CD14-positive monocyte (primary cell): Measurements from ENCODE around the gene LYSMD3. TPM values are rescaled to one million over a fixed set of nuclear protein-coding genes. Genes with fewer than 3 reads are reported as not detected.

Experiments
- DNase-seq, 3 donors: peaks; one replicate each; pipeline ENCODE4 v3.0.0-alpha.2; 2011 to 2022
- H2AFZ ChIP-seq: 2 replicates; pipeline ENCODE4 v1.6.0; 2012; ENCODE audit warnings: mild to moderate bottlenecking, low read depth, low read length, inconsistent platforms; ENCODE audit not compliant: insufficient read depth, poor library complexity, severe bottlenecking
- H3K27ac ChIP-seq, 2 donors: 1 replicate in 1 of 2; 2 replicates in 1 of 2; pipeline ENCODE4 v1.5.1; 2012 to 2013; ENCODE audit warnings: low read length in 2 of 2, control low read depth in 1 of 2, inconsistent platforms in 1 of 2, low read depth in 1 of 2, mild to moderate bottlenecking in 1 of 2
- H3K27me3 ChIP-seq, 2 donors: one replicate each; pipeline versions ENCODE4 v1.6.0 to v1.6.1; 2011 to 2013; ENCODE audit warnings: low read length in 2 of 2; ENCODE audit not compliant: control insufficient read depth in 2 of 2, insufficient read depth in 2 of 2
- H3K36me3 ChIP-seq, 2 donors: replicated peaks in 1 of 2; 1 replicate in 1 of 2; 2 replicates in 1 of 2; pipeline versions ENCODE4 v1.5.1 to v1.6.1; 2012 to 2013; ENCODE audit warnings: low read length in 2 of 2, control low read depth in 1 of 2, inconsistent platforms in 1 of 2, mild to moderate bottlenecking in 1 of 2; ENCODE audit not compliant: insufficient read depth in 2 of 2, control insufficient read depth in 1 of 2
- H3K4me1 ChIP-seq, 2 donors: 1 replicate in 1 of 2; 2 replicates in 1 of 2; pipeline versions ENCODE4 v1.5.1 to v1.6.1; 2012 to 2013; ENCODE audit warnings: low read length in 2 of 2, control low read depth in 1 of 2, inconsistent platforms in 1 of 2, mild to moderate bottlenecking in 1 of 2, moderate library complexity in 1 of 2; ENCODE audit not compliant: insufficient read depth in 2 of 2, control insufficient read depth in 1 of 2
- H3K4me2 ChIP-seq: replicated peaks from 2 replicates; pipeline ENCODE3; 2012; ENCODE audit warnings: low read length, moderate library complexity, mild to moderate bottlenecking; ENCODE audit not compliant: poor library complexity, severe bottlenecking; ENCODE audit errors: extremely low read depth
- H3K4me3 ChIP-seq, 3 experiments: fragments of 200-600 bp in 1 of 3; sonication (generic) in 1 of 3; replicated peaks in 1 of 3; 1 replicate in 2 of 3; 2 replicates in 1 of 3; pipeline ENCODE4 v1.5.1; 2011 to 2013; ENCODE audit warnings: low read length in 3 of 3, mild to moderate bottlenecking in 3 of 3, control low read depth in 2 of 3, low read depth in 2 of 3, inconsistent platforms in 1 of 3, moderate library complexity in 1 of 3
- H3K79me2 ChIP-seq: 2 replicates; pipeline ENCODE4 v1.6.0; 2012; ENCODE audit warnings: mild to moderate bottlenecking, control low read depth, inconsistent platforms, low read length, moderate library complexity; ENCODE audit not compliant: insufficient read depth
- H3K9ac ChIP-seq: 2 replicates; pipeline ENCODE4 v1.6.0; 2017; ENCODE audit warnings: low read length, mild to moderate bottlenecking; ENCODE audit not compliant: insufficient read depth, poor library complexity, severe bottlenecking
- H3K9me3 ChIP-seq, 2 donors: replicated peaks in 1 of 2; 1 replicate in 1 of 2; 2 replicates in 1 of 2; pipeline versions ENCODE4 v1.5.1 to v1.6.1; 2012 to 2013; ENCODE audit warnings: low read length in 2 of 2, control low read depth in 1 of 2; ENCODE audit not compliant: control insufficient read depth in 1 of 2, insufficient read depth in 1 of 2
- H4K20me1 ChIP-seq: 2 replicates; pipeline ENCODE4 v1.6.0; 2012; ENCODE audit warnings: mild to moderate bottlenecking, low read length, control low read depth, moderate library complexity; ENCODE audit not compliant: insufficient read depth
- H3K27ac Mint-ChIP-seq, 7 donors: one replicate each; pipeline ENCODE4 v1.8.0; 2020; ENCODE audit warnings: mild to moderate bottlenecking in 7 of 7, mixed read lengths in 7 of 7, moderate library complexity in 6 of 7, inconsistent platforms in 2 of 7
- H3K27me3 Mint-ChIP-seq, 3 donors: one replicate each; pipeline ENCODE4 v1.8.0; 2021 to 2022; ENCODE audit warnings: low read depth in 3 of 3, mild to moderate bottlenecking in 3 of 3, mixed read lengths in 3 of 3, moderate library complexity in 3 of 3, inconsistent platforms in 1 of 3
- H3K36me3 Mint-ChIP-seq, 2 donors: one replicate each; pipeline ENCODE4 v1.8.0; 2020; ENCODE audit warnings: mixed read lengths in 2 of 2, inconsistent platforms in 1 of 2, mild to moderate bottlenecking in 1 of 2
- H3K4me1 Mint-ChIP-seq: one replicate; pipeline ENCODE4 v1.8.0; 2020; ENCODE audit warnings: mild to moderate bottlenecking, mixed read lengths
- H3K4me3 Mint-ChIP-seq, 2 donors: one replicate each; pipeline ENCODE4 v1.8.0; 2020; ENCODE audit warnings: mild to moderate bottlenecking in 2 of 2, mixed read lengths in 2 of 2, moderate library complexity in 1 of 2
- H3K9me3 Mint-ChIP-seq, 7 donors: one replicate each; pipeline ENCODE4 v1.8.0; 2020 to 2022; ENCODE audit warnings: mixed read lengths in 7 of 7, mild to moderate bottlenecking in 6 of 7, moderate library complexity in 6 of 7, inconsistent platforms in 2 of 7
- WGBS: methylation state at CpG from one replicate; pipeline ENCODE4 v1.1.5; 2013; ENCODE audit warnings: missing lambda C conversion rate; ENCODE audit not compliant: insufficient coverage; 5-methylcytosine and 5-hydroxymethylcytosine counted together
- intact Hi-C, 2 donors: fragments of 100-400 bp; cut with micrococcal nuclease; formaldehyde crosslinking; loops; one replicate each; pipeline versions ENCODE4 v1.15.0 to v1.15.1; 2023
- polyA plus RNA-seq, 3 donors: library from polyadenylated mRNA; depleted of rRNA in 1 of 3; unstranded in 2 of 3; stranded (reverse) in 1 of 3; fragments of 300-500 nt in 2 of 3; fragments of >200 nt in 1 of 3; fragmentation: Illumina TruSeq in 2 of 3; gene quantifications; 1 replicate in 2 of 3; 2 replicates in 1 of 3; pipeline ENCODE4 v1.2.3, GENCODE V29; 2012 to 2021
- TF ChIP-seq, protein P1 (sequence below): fragments of 200-600 bp; IDR thresholded peaks from one replicate; pipeline ENCODE4 v1.8.0; 2022; ENCODE audit warnings: antibody characterized with exemption, mild to moderate bottlenecking

Gene LYSMD3
- polyA plus RNA-seq, 3 donors = 6.0 to 12.1 (median 8.4) TPM

GRCh38 chr5:90549223-90549622 is 19.8 kb upstream of the LYSMD3 start:
- Histone ChIP-seq H3K36me3 (no peaks in the 10 kb centered on the region), H4K20me1 (no peaks in the 10 kb centered on the region), H3K9me3 (peaks cover 0 to 3% of the 10 kb centered on the region in 2 donors), H3K4me1 (peaks cover 5 to 7% of the 10 kb centered on the region in 2 donors), H3K27me3 (peaks cover 22 to 24% of the 10 kb centered on the region in 2 donors), H3K4me3 (no peak overlapping the region), H3K27ac (no peak overlapping the region), H2AFZ (no peak overlapping the region), H3K79me2 (no peaks in the 10 kb centered on the region), H3K4me2 (no peak overlapping the region), H3K9ac (no peak overlapping the region)
- H3K27me3 Mint-ChIP-seq = peaks cover 14 to 18% (median 16%) of the 10 kb centered on the region in 3 donors
- intact Hi-C loops = no loop called here
- DNase-seq = no peak
- peaks cover 19% of the 10 kb centered on the region for H3K4me1 Mint-ChIP-seq
- no peak overlapping the region for H3K27ac Mint-ChIP-seq
- no peak overlapping the region for H3K4me3 Mint-ChIP-seq
- peaks cover 0 to 4% (median 3%) of the 10 kb centered on the region in 7 donors for H3K9me3 Mint-ChIP-seq
- H3K36me3 Mint-ChIP-seq = no peaks in the 10 kb centered on the region
- TF ChIP-seq, protein P1, sequence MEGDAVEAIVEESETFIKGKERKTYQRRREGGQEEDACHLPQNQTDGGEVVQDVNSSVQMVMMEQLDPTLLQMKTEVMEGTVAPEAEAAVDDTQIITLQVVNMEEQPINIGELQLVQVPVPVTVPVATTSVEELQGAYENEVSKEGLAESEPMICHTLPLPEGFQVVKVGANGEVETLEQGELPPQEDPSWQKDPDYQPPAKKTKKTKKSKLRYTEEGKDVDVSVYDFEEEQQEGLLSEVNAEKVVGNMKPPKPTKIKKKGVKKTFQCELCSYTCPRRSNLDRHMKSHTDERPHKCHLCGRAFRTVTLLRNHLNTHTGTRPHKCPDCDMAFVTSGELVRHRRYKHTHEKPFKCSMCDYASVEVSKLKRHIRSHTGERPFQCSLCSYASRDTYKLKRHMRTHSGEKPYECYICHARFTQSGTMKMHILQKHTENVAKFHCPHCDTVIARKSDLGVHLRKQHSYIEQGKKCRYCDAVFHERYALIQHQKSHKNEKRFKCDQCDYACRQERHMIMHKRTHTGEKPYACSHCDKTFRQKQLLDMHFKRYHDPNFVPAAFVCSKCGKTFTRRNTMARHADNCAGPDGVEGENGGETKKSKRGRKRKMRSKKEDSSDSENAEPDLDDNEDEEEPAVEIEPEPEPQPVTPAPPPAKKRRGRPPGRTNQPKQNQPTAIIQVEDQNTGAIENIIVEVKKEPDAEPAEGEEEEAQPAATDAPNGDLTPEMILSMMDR = no peak

GRCh38 chr5:90548069-90548593 is 18.7 kb upstream of the LYSMD3 start:
- WGBS = 100% methylated on average over 1 of the region's 5 CpGs
- H3K9me3 ChIP-seq = peaks cover 0 to 3% of the 10 kb centered on the region in 2 donors
- no peak overlapping the region for H3K9ac ChIP-seq
- Mint-ChIP-seq H3K27ac (no peak overlapping the region), H3K4me1 (peaks cover 19% of the 10 kb centered on the region), H3K4me3 (no peak overlapping the region), H3K27me3 (peaks cover 13 to 15% (median 14%) of the 10 kb centered on the region in 3 donors), H3K36me3 (no peaks in the 10 kb centered on the region), H3K9me3 (peaks cover 0 to 4% (median 3%) of the 10 kb centered on the region in 7 donors)
- H3K27me3 ChIP-seq = peaks cover 13% of the 10 kb centered on the region in 2 donors
- H4K20me1 ChIP-seq = no peaks in the 10 kb centered on the region
- H3K36me3 ChIP-seq = no peaks in the 10 kb centered on the region
- no peak overlapping the region for H3K4me3 ChIP-seq
- TF ChIP-seq, protein P1 = no peak
- H3K27ac ChIP-seq = no peak overlapping the region
- peaks cover 5 to 7% of the 10 kb centered on the region in 2 donors for H3K4me1 ChIP-seq
- intact Hi-C loops = no loop called here
- H3K4me2 ChIP-seq = no peak overlapping the region
- H2AFZ ChIP-seq = no peak overlapping the region
- no peak for DNase-seq
- no peaks in the 10 kb centered on the region for H3K79me2 ChIP-seq
